ENCODE data around the gene MLPH. TPM values are rescaled to one million over a fixed set of nuclear protein-coding genes. Genes with fewer than 3 reads are reported as not detected.

The MLPH gene
- total RNA-seq, 1 donor from 2014 or later: not detected

GRCh38 chr2:237478979-237479378 is 8.1 kb upstream of the MLPH start:
- Histone ChIP-seq H3K4me3 (no peak overlapping the region), H3K79me2 (ENCODE audit: low read depth) (no peaks in the 10 kb centered on the region), H3K9ac (no peak overlapping the region), H3K9me3 (ENCODE audit: low read depth) (no peaks in the 10 kb centered on the region), H3K36me3 (no peaks in the 10 kb centered on the region), H3K27ac (no peak overlapping the region), H3F3A (ENCODE audit: low read depth) (no peaks in the 10 kb centered on the region), H3K4me2 (no peak overlapping the region), H4K20me1 (ENCODE audit: low read depth) (no peaks in the 10 kb centered on the region), H2AFZ (replicated peaks) (no peak overlapping the region), H3K4me1 (no peaks in the 10 kb centered on the region), H3K27me3 (peaks cover 83% of the 10 kb centered on the region)
- H3K9me3 Mint-ChIP-seq: no peaks in the 10 kb centered on the region
- H3K4me1 Mint-ChIP-seq: peaks cover 6% of the 10 kb centered on the region
- TF ChIP-seq CTCF (IDR thresholded peaks at IDR 0.05): no peak
- no peak for TF ChIP-seq EZH2 (IDR thresholded peaks at IDR 0.05)
- H3K27me3 Mint-ChIP-seq (ENCODE audit: insufficient read depth, low read depth): peaks cover 25% of the 10 kb centered on the region
- no peaks in the 10 kb centered on the region for H3K36me3 Mint-ChIP-seq
- H3K27ac Mint-ChIP-seq: no peak overlapping the region
- H3K4me3 Mint-ChIP-seq: no peak overlapping the region
- DNase-seq (ENCODE audit: low spot score): no peak

GRCh38 chr2:237479747-237480146 is 7.3 kb upstream of the MLPH start:
- Histone ChIP-seq H3F3A (ENCODE audit: low read depth) (no peaks in the 10 kb centered on the region), H3K36me3 (no peaks in the 10 kb centered on the region), H3K4me2 (no peak overlapping the region), H3K9ac (no peak overlapping the region), H3K4me1 (no peaks in the 10 kb centered on the region), H3K9me3 (ENCODE audit: low read depth) (no peaks in the 10 kb centered on the region), H3K79me2 (ENCODE audit: low read depth) (no peaks in the 10 kb centered on the region), H3K27ac (no peak overlapping the region), H3K4me3 (no peak overlapping the region), H4K20me1 (ENCODE audit: low read depth) (no peaks in the 10 kb centered on the region), H3K27me3 (peaks cover 90% of the 10 kb centered on the region), H2AFZ (replicated peaks) (no peak overlapping the region)
- peaks cover 6% of the 10 kb centered on the region for H3K4me1 Mint-ChIP-seq
- TF ChIP-seq EZH2phosphoT487 (IDR thresholded peaks at IDR 0.05): no peak
- TF ChIP-seq CTCF (IDR thresholded peaks at IDR 0.05): no peak
- TF ChIP-seq EZH2 (IDR thresholded peaks at IDR 0.05): no peak
- H3K9me3 Mint-ChIP-seq: no peaks in the 10 kb centered on the region
- H3K36me3 Mint-ChIP-seq: no peaks in the 10 kb centered on the region
- no peak overlapping the region for H3K4me3 Mint-ChIP-seq
- H3K27me3 Mint-ChIP-seq (ENCODE audit: insufficient read depth, low read depth): peaks cover 23% of the 10 kb centered on the region
- DNase-seq (ENCODE audit: low spot score): no peak
- H3K27ac Mint-ChIP-seq: no peak overlapping the region

- Histone ChIP-seq H3K4me1 (no peaks in the 10 kb centered on the region), H3K36me3 (no peaks in the 10 kb centered on the region), H3K79me2 (ENCODE audit: low read depth) (no peaks in the 10 kb centered on the region), H2AFZ (replicated peaks) (no peak overlapping the region), H3K4me2 (no peak overlapping the region), H3K9ac (no peak overlapping the region), H4K20me1 (ENCODE audit: low read depth) (no peaks in the 10 kb centered on the region), H3K27me3 (peaks cover 98% of the 10 kb centered on the region), H3K4me3 (no peak overlapping the region), H3F3A (ENCODE audit: low read depth) (no peaks in the 10 kb centered on the region), H3K9me3 (ENCODE audit: low read depth) (no peaks in the 10 kb centered on the region), H3K27ac (no peak overlapping the region)
- TF ChIP-seq EZH2 (IDR thresholded peaks at IDR 0.05): no peak
- TF ChIP-seq EZH2phosphoT487 (IDR thresholded peaks at IDR 0.05): no peak
- no peak for TF ChIP-seq CTCF (IDR thresholded peaks at IDR 0.05)
- Mint-ChIP-seq H3K36me3 (no peaks in the 10 kb centered on the region), H3K9me3 (no peaks in the 10 kb centered on the region), H3K4me3 (no peak overlapping the region), H3K27me3 (ENCODE audit: insufficient read depth, low read depth) (peaks cover 29% of the 10 kb centered on the region), H3K4me1 (peaks cover 6% of the 10 kb centered on the region), H3K27ac (no peak overlapping the region)
- DNase-seq (ENCODE audit: low spot score): no peak
These were observed 6.5 kb upstream of the MLPH start for GRCh38 chr2:237480556-237480955.

All from neural progenitor cell (in vitro differentiated cells).